GM06990 (cell line): ENCODE measurements around the gene NTM.

Experiments used
- DNase-seq: peaks from one replicate; pipeline ENCODE4 v3.0.0-alpha.2; 2011; ENCODE audit not compliant: insufficient read length; ENCODE audit errors: extremely low read depth
- H3K27me3 ChIP-seq: replicated peaks from 2 replicates; pipeline ENCODE4 v1.6.0; 2011; ENCODE audit warnings: low read length; ENCODE audit not compliant: control insufficient read depth, insufficient read depth
- H3K36me3 ChIP-seq: 2 replicates; pipeline ENCODE4 v1.5.1; 2011; ENCODE audit warnings: low read length; ENCODE audit not compliant: control insufficient read depth, insufficient read depth
- H3K4me3 ChIP-seq: replicated peaks from 2 replicates; pipeline ENCODE4 v1.5.1; 2011; ENCODE audit warnings: low read depth, mild to moderate bottlenecking, control low read depth, low read length
- TF ChIP-seq, protein P1 (sequence below): IDR thresholded peaks from 2 replicates; pipeline ENCODE4 v1.5.1; 2011; ENCODE audit warnings: low read length, control low read depth, mild to moderate bottlenecking, inconsistent platforms; ENCODE audit not compliant: insufficient read depth, poor library complexity, severe bottlenecking

NTM gene

DNA sequence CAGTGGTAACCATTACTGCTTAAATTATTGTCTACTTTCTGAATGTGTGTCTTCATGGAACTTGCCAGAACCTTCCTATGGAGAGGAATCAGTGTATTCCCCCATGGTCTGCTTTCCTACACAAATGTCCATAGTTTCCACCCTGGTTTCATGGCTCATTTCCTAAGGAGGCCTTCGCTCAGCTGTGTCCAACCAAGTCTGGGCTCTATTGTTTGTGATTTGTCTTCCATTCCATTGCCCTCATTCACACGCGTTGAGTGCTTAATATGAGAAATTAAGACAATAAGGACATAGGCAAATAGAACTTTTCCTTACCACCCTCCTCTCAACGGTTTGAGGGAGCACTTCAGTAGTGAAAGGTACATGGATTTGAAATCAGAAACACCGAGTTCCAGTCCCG, 510.6 kb downstream of the NTM start:
- H3K4me3 ChIP-seq, result no peak overlapping the region
- H3K36me3 ChIP-seq, result no peaks in the 10 kb centered on the region
- no peaks in the 10 kb centered on the region; the same call in 1 of the 2 replicates for H3K27me3 ChIP-seq
- TF ChIP-seq, protein P1, sequence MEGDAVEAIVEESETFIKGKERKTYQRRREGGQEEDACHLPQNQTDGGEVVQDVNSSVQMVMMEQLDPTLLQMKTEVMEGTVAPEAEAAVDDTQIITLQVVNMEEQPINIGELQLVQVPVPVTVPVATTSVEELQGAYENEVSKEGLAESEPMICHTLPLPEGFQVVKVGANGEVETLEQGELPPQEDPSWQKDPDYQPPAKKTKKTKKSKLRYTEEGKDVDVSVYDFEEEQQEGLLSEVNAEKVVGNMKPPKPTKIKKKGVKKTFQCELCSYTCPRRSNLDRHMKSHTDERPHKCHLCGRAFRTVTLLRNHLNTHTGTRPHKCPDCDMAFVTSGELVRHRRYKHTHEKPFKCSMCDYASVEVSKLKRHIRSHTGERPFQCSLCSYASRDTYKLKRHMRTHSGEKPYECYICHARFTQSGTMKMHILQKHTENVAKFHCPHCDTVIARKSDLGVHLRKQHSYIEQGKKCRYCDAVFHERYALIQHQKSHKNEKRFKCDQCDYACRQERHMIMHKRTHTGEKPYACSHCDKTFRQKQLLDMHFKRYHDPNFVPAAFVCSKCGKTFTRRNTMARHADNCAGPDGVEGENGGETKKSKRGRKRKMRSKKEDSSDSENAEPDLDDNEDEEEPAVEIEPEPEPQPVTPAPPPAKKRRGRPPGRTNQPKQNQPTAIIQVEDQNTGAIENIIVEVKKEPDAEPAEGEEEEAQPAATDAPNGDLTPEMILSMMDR, result no peak
- no peak for DNase-seq

DNA sequence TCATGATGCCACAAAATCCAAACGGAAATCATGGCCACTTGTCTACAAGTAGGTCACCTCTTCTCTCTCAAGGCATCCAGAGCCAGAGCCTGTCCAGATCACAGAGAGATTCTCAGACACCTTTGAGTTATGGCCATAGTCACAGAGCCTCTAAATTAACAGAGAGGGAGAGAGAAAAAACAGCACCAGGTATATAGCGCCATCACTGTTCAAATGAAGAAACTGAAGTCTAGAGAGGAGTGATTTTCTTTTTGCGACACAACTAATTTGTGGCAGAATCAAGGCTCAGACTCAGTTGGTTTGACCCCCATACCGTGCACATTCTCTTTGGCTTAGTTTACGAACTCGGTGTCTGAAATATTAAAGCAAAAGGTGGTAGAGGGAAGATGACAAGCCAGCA, 512.9 kb downstream of the NTM start:
- no peak for DNase-seq
- Histone ChIP-seq H3K27me3 (no peaks in the 10 kb centered on the region; the same call in 1 of the 2 replicates), H3K4me3 (no peak overlapping the region), H3K36me3 (no peaks in the 10 kb centered on the region)
- TF ChIP-seq, protein P1, result no peak

DNA sequence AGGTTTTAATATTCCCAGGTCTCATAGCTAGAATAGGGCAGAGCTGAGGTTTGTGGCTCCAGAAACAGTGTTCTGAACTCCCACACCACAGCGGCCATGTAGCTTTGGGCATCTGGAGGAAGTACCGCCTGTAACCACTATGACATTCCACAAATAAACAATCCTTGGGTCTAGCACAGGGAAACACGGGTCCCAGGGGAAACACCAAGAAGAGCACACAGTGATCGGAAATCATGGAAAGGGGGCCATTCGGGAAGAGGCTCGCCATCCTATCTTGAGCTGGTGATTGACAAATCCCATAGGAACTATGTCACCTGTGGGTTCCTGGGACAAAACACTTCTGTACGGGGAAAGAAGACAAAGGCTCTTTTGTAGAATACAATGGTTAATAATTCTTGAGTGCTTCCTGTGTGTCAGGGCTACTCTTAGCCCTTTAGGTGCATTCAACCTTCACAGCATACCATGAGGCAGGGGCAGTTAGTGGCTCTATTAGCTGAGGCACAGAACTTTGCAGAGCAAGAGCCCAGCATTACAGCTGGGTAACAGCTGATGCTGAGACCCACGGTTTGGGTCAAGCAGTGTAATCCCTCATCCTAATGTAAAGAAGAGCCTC, 514.2 kb downstream of the NTM start:
- no peaks in the 10 kb centered on the region for H3K36me3 ChIP-seq
- TF ChIP-seq, protein P1, result no peak
- no peaks in the 10 kb centered on the region; the same call in 1 of the 2 replicates for H3K27me3 ChIP-seq
- no peak for DNase-seq
- no peak overlapping the region for H3K4me3 ChIP-seq

DNA sequence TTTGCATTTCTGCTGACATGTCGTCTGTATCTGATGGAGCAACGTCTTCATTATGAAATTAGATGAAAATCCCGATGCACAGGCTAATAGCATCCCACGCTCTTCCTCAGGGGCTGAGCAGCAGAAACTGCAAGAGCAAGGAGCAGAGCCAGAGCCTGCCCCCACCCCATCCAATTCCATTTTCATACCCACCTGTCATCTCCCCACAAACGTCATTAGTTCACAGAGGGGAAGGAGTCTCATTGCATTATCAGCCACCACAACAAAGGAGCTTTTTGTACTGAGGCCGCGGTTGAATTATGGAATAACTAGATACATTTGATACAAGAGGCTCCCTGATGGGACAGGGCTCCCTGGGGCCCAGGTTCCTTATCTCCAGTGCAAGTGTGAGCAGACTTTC, 515.0 kb downstream of the NTM start:
- H3K36me3 ChIP-seq, result no peaks in the 10 kb centered on the region
- H3K4me3 ChIP-seq, result no peak overlapping the region
- DNase-seq, result no peak
- no peaks in the 10 kb centered on the region for H3K27me3 ChIP-seq
- TF ChIP-seq, protein P1, result no peak

DNA sequence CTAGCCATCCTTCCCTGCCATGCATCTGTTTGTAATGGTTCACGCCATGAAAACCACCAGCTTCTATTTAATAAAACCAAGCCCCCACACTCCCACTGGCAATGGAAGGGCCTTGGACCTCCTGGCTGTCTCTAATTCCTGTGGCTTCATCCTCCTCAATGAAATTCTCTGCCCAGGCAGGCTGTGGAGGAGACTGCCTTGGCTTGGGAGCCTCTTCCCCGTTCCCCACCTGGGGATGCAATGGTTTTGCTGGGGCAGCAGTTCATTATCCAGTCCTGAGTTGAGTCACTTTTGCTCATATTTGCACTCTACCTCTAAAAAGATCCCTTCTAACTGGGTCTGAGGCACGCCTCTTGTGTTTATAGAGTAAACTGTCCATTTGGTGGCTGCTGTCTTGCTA, 515.8 kb downstream of the NTM start:
- DNase-seq, result no peak
- TF ChIP-seq, protein P1, result no peak
- Histone ChIP-seq H3K4me3 (no peak overlapping the region), H3K27me3 (no peaks in the 10 kb centered on the region), H3K36me3 (no peaks in the 10 kb centered on the region)
